Midbrain (tissue), 1 donor: ENCODE results near the gene ZNRF2.

ENCODE experiments used
- DNase-seq: peaks from one replicate; lab custom pipeline; 2025; lab: John Stamatoyannopoulos, UW

Gene ZNRF2

GRCh38 chr7:30322271-30323005 lies 38.0 kb downstream of the ZNRF2 start:
- DNase-seq, result no peak

- no peak for DNase-seq
Measured at GRCh38 chr7:30323006-30323355, 38.6 kb downstream of the ZNRF2 start.

GRCh38 chr7:30327813-30328212 lies 43.4 kb downstream of the ZNRF2 start:
- DNase-seq, result no peak

- DNase-seq, result no peak
Measured at GRCh38 chr7:30328381-30328780, 44.0 kb downstream of the ZNRF2 start.

- no peak for DNase-seq
Measured at GRCh38 chr7:30329716-30330115, 45.3 kb downstream of the ZNRF2 start.

GRCh38 chr7:30330134-30331111 lies 46.0 kb downstream of the ZNRF2 start:
- no peak for DNase-seq

- no peak for DNase-seq
Measured at GRCh38 chr7:30331338-30331737, 46.9 kb downstream of the ZNRF2 start.

- DNase-seq, result no peak
Measured at GRCh38 chr7:30332549-30332948, 48.2 kb downstream of the ZNRF2 start.

GRCh38 chr7:30335763-30336487 lies 51.5 kb downstream of the ZNRF2 start:
- no peak for DNase-seq

GRCh38 chr7:30344513-30344912 lies 60.1 kb downstream of the ZNRF2 start:
- no peak for DNase-seq

- no peak for DNase-seq
Measured at GRCh38 chr7:30347226-30348082, 63.1 kb downstream of the ZNRF2 start.

GRCh38 chr7:30348083-30348560 lies 63.7 kb downstream of the ZNRF2 start:
- DNase-seq, result no peak

GRCh38 chr7:30349170-30349569 lies 64.8 kb downstream of the ZNRF2 start:
- DNase-seq, result no peak

GRCh38 chr7:30349816-30350215 lies 65.4 kb downstream of the ZNRF2 start:
- DNase-seq, result no peak

- no peak for DNase-seq
Measured at GRCh38 chr7:30351286-30351685, 66.9 kb downstream of the ZNRF2 start.

GRCh38 chr7:30351724-30352123 lies 67.3 kb downstream of the ZNRF2 start:
- no peak for DNase-seq

- no peak for DNase-seq
Measured at GRCh38 chr7:30352169-30352568, 67.8 kb downstream of the ZNRF2 start.

- DNase-seq, result no peak
Measured at GRCh38 chr7:30353532-30353931, 69.1 kb downstream of the ZNRF2 start.

GRCh38 chr7:30353932-30354607 lies 69.7 kb downstream of the ZNRF2 start:
- DNase-seq, result no peak

GRCh38 chr7:30354791-30355190 lies 70.4 kb downstream of the ZNRF2 start:
- DNase-seq, result no peak

GRCh38 chr7:30359957-30360356 lies 75.6 kb downstream of the ZNRF2 start:
- DNase-seq, result no peak
